Right ventricle myocardium superior (tissue), 1 donor: ENCODE data around the gene CLCC1. TPM values are rescaled to one million over a fixed set of nuclear protein-coding genes. Genes with fewer than 3 reads are reported as not detected.
"Not testable (repeated sequence)": the region's sequence is repeated elsewhere in the genome, so short reads cannot be mapped to it uniquely, and the experiment has no call there.

ENCODE experiments used
- ATAC-seq: fragments of 200-7000 bp; cut with Tn5 transposase; one replicate; pipeline ENCODE4 v1.9.1; 2020; ENCODE audit warnings: mild to moderate bottlenecking; ENCODE audit not compliant: poor library complexity
- DNase-seq: peaks from one replicate; pipeline ENCODE4 v3.0.0-alpha.2; 2020
- intact Hi-C: fragments of 100-400 bp; cut with DNase I; formaldehyde crosslinking; loops from one replicate; pipeline ENCODE4 v1.11.2; 2022
- total RNA-seq: library from RNA; stranded (reverse); fragmentation: NEBNext Ultra II Directional; extraction: Animal tissue kit (Norgen Biotek cat#: 25700); gene quantifications from one replicate; pipeline ENCODE4 v1.2.1, GENCODE V29; 2021
- donor health status: DM: no; HTN: yes; CAD: no; lungs with severe emphysema.

Gene CLCC1
- total RNA-seq, 1 donor from 2014 or later = 28.2 TPM

DNA sequence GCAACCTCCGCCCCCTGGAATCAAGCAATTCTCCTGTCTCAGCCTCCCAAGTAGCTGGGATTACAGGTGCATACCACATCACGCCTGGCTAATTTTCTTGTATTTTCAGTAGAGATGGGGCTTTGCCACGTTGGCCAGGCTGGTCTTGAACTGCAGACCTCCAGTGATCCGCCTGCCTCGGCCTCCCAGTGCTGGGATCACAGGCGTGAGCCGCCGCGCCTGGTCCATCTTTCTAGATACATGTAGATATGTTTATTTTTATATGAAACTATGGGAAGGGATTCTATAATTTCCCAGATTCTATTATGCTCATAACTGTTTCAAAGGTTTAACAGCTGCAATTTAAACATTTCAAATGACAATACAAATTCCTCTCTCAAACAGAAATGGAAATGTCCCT, 27.1 kb downstream of the CLCC1 start:
- ATAC-seq (no peak), DNase-seq (no peak)
- intact Hi-C loops = no loop called here

DNA sequence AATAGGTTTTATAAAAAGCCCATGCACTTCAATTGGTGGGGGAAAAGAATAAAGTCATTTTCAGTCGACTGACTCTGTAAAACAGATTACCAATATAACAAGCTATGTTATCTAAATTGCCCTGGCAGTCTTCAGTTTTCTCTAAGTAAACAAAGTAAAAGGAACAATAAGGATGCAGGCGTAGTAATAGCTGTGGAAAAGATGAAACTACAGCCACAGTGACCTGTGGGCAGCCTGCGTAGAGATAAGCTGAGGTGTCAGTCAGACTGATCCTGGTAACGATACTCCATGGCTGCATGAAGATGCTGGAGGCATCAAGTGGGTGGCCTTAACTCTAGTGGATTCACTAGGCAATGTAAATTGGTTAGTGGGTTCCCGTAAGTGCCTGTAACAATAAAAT, 29.3 kb downstream of the CLCC1 start:
- intact Hi-C loops = no loop called here
- ATAC-seq (no peak), DNase-seq (no peak)

DNA sequence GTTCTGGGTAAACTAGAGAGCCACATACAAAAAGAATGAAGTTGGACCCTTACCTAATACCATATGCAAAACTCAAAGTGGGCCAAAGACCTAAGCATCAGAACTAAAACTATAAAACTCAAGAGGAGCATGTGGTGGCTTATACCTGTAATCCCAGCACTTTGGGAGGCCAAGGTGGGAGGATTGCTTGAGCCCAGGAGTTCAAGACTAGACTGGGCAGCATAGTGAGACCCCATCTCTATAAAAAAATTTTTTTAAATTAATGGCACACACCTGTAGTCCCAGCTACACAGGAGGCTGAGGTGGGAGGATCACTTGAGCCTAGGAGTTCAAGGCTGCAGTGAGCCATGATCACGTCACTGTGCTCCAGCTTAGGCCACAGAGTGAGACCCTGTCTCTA, 35.7 kb downstream of the CLCC1 start:
- intact Hi-C loops, DNase-seq, ATAC-seq: not testable (repeated sequence)

DNA sequence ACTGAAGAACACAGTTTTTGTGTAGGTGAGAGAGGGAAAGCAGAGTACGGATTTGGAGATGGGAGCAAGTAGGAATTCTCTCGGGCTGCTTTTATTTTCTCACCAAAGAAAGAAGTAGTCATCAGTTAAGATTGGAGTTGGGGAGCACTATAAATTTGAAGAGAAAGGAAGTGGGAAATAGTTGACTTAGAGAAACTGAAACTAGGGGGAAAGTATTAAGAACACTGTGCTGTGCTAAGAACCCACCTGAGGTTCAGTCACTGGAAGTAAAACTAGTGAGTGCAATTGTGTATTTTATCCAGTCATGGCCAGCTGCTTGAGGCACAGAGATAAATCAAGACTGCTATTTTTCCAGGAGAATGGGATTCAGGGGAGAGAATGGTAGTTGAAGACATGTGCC, 37.4 kb downstream of the CLCC1 start:
- ATAC-seq = no peak
- intact Hi-C loops = no loop called here
- DNase-seq = no peak

DNA sequence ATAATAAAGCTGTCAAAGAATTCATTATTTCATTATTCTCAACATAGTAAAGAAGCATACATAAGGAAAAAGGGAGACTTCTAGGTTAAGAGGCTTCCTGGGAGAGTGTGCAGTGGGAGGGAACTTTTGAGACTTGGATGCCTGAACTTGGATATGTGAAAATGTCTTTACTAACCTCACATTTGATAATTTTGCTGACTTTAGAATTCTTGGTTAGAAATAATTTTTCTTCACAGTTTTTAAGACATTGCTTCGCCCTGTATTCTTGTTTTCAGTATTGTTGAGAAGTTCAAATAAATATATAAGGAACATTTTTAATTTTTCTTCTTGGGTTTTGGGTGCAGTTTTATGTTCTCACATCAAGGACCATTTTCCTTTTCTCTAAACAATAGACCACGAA, 46.5 kb downstream of the CLCC1 start:
- intact Hi-C loops = no loop called here
- DNase-seq (no peak), ATAC-seq (no peak)

Other genes starting within 250 kb of the CLCC1 start
- gene STXBP3, start 216.8 kb downstream of the CLCC1 start, total RNA-seq = 23.0 TPM
- not detected for gene AKNAD1, start 106.4 kb downstream of the CLCC1 start, total RNA-seq
- gene GPSM2, start 86.5 kb downstream of the CLCC1 start, total RNA-seq = 7.0 TPM
- gene WDR47, start 78.6 kb upstream of the CLCC1 start, total RNA-seq = 15.1 TPM
- 56.9 TPM for gene TAF13, start 112.5 kb upstream of the CLCC1 start, total RNA-seq
- 31.1 TPM for gene TMEM167B, start 127.3 kb upstream of the CLCC1 start, total RNA-seq
- gene ELAPOR1, start 150.6 kb upstream of the CLCC1 start, total RNA-seq = 0.19 TPM